Body of pancreas (tissue), 4 donors: ENCODE results near the gene LANCL3.

Source experiments
- POLR2A ChIP-seq, 3 donors: fragments of 450-650 bp; IDR thresholded peaks; one replicate each; pipeline ENCODE4 v1.6.1; 2016; ENCODE audit warnings: antibody characterized with exemption in 3 of 3, mild to moderate bottlenecking in 2 of 3
- TF ChIP-seq, protein P1 (sequence below), 7 experiments: fragments of 450-650 bp in 4 of 7; fragments of 200-600 bp in 3 of 7; sonication (generic) in 3 of 7; IDR thresholded peaks; one replicate each; pipeline ENCODE4 v1.5.1; 2016 to 2019; ENCODE audit warnings: antibody characterized with exemption in 7 of 7

DNA sequence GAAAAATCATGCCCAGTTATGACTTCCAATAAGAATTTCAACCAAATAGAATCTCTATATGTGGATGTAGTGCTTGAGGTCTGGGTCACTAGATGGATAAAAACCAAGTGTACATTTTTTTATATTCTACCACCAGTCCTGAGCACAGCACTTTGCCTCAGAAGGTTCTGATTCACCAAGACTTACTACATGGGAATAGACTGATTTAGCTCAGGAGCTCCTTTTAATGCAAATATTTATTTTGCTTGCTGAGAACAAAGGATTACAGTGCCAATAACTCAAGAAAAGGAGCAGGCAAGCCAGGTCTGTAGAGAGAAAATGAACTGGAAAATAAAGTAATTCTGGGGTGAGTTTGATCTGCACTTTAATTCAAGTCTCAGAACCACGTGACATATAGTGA lies 107.8 kb downstream of the LANCL3 start:
- TF ChIP-seq POLR2A (IDR thresholded peaks at IDR 0.05) = no peak
- TF ChIP-seq, protein P1, sequence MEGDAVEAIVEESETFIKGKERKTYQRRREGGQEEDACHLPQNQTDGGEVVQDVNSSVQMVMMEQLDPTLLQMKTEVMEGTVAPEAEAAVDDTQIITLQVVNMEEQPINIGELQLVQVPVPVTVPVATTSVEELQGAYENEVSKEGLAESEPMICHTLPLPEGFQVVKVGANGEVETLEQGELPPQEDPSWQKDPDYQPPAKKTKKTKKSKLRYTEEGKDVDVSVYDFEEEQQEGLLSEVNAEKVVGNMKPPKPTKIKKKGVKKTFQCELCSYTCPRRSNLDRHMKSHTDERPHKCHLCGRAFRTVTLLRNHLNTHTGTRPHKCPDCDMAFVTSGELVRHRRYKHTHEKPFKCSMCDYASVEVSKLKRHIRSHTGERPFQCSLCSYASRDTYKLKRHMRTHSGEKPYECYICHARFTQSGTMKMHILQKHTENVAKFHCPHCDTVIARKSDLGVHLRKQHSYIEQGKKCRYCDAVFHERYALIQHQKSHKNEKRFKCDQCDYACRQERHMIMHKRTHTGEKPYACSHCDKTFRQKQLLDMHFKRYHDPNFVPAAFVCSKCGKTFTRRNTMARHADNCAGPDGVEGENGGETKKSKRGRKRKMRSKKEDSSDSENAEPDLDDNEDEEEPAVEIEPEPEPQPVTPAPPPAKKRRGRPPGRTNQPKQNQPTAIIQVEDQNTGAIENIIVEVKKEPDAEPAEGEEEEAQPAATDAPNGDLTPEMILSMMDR (IDR thresholded peaks at IDR 0.05) = no peak
